H9 (cell line): ENCODE measurements around the gene CDK14. TPM values are rescaled to one million over a fixed set of nuclear protein-coding genes. Genes with fewer than 3 reads are reported as not detected.

Experiments
- DNase-seq: peaks from one replicate; pipeline ENCODE4 v3.0.0-alpha.2; 2017
- H2AFZ ChIP-seq: one replicate; pipeline ENCODE4 v1.6.1; 2013; ENCODE audit warnings: mild to moderate bottlenecking, low read length, control low read depth, moderate library complexity
- H2AK5ac ChIP-seq: 2 replicates; pipeline ENCODE4 v1.6.1; 2013; ENCODE audit warnings: low read length, control low read depth, mixed read lengths; ENCODE audit not compliant: insufficient read length
- H2BK120ac ChIP-seq: one replicate; pipeline ENCODE4 v1.6.1; 2013; ENCODE audit warnings: low read depth, mild to moderate bottlenecking, low read length, control low read depth, inconsistent platforms; ENCODE audit not compliant: poor library complexity, severe bottlenecking
- H2BK12ac ChIP-seq: 2 replicates; pipeline ENCODE4 v1.6.1; 2013; ENCODE audit warnings: low read length, control low read depth, mixed read lengths, low read depth; ENCODE audit not compliant: insufficient read length
- H2BK15ac ChIP-seq: 2 replicates; pipeline ENCODE4 v1.6.1; 2013; ENCODE audit warnings: low read depth, low read length, control low read depth
- H2BK20ac ChIP-seq: one replicate; pipeline ENCODE4 v1.6.1; 2013; ENCODE audit warnings: low read depth, mild to moderate bottlenecking, low read length, control low read depth, inconsistent platforms; ENCODE audit not compliant: poor library complexity, severe bottlenecking
- H2BK5ac ChIP-seq: 2 replicates; pipeline ENCODE4 v1.6.1; 2013; ENCODE audit warnings: low read length, control low read depth, mixed read lengths; ENCODE audit not compliant: insufficient read length
- H3K14ac ChIP-seq: 2 replicates; pipeline ENCODE4 v1.6.1; 2013; ENCODE audit warnings: low read length, control low read depth; ENCODE audit not compliant: insufficient read depth
- H3K18ac ChIP-seq: 2 replicates; pipeline ENCODE4 v1.6.1; 2013; ENCODE audit warnings: low read depth, mild to moderate bottlenecking, mixed read lengths, low read length, control low read depth; ENCODE audit not compliant: insufficient read length
- H3K23ac ChIP-seq: 2 replicates; pipeline ENCODE4 v1.6.1; 2013; ENCODE audit warnings: low read length, control low read depth, mixed read lengths, low read depth; ENCODE audit not compliant: insufficient read length
- H3K23me2 ChIP-seq: 2 replicates; pipeline ENCODE4 v1.6.1; 2013; ENCODE audit warnings: low read depth, mild to moderate bottlenecking, mixed read lengths, low read length, control low read depth; ENCODE audit not compliant: insufficient read length, poor library complexity, severe bottlenecking
- H3K27ac ChIP-seq: 2 replicates; pipeline ENCODE4 v1.5.1; 2013; ENCODE audit warnings: low read length, control low read depth, mixed read lengths, low read depth; ENCODE audit not compliant: insufficient read length
- H3K27me3 ChIP-seq: 2 replicates; pipeline ENCODE4 v1.6.1; 2013; ENCODE audit warnings: low read length, control low read depth, inconsistent platforms; ENCODE audit not compliant: insufficient read depth
- H3K4ac ChIP-seq: 2 replicates; pipeline ENCODE4 v1.6.1; 2013; ENCODE audit warnings: low read depth, mild to moderate bottlenecking, control low read depth, inconsistent platforms, low read length, moderate library complexity
- H3K4me1 ChIP-seq: 2 replicates; pipeline ENCODE4 v1.6.1; 2013; ENCODE audit warnings: low read length, control low read depth, inconsistent platforms; ENCODE audit not compliant: insufficient read depth
- H3K4me2 ChIP-seq: 2 replicates; pipeline ENCODE4 v1.6.1; 2013; ENCODE audit warnings: low read length, control low read depth, mixed read lengths; ENCODE audit not compliant: insufficient read length, insufficient read depth
- H3K56ac ChIP-seq: 2 replicates; pipeline ENCODE4 v1.6.1; 2013; ENCODE audit warnings: low read depth, mild to moderate bottlenecking, mixed read lengths, low read length, control low read depth; ENCODE audit not compliant: insufficient read length
- H3K79me1 ChIP-seq: 2 replicates; pipeline ENCODE4 v1.6.1; 2013; ENCODE audit warnings: low read depth, mild to moderate bottlenecking, moderate library complexity, low read length, control low read depth, inconsistent platforms; ENCODE audit not compliant: insufficient read depth, poor library complexity, severe bottlenecking
- H3K79me2 ChIP-seq: 2 replicates; pipeline ENCODE4 v1.6.1; 2013; ENCODE audit warnings: low read length, control low read depth, inconsistent platforms; ENCODE audit not compliant: insufficient read depth
- H3K9ac ChIP-seq: 2 replicates; pipeline ENCODE4 v1.6.1; 2013; ENCODE audit warnings: low read length, control low read depth, mixed read lengths; ENCODE audit not compliant: insufficient read length; ENCODE audit errors: extremely low read depth
- H3K9me3 ChIP-seq: one replicate; pipeline ENCODE4 v1.6.1; 2013; ENCODE audit warnings: low read depth, low read length, inconsistent platforms; ENCODE audit not compliant: control insufficient read depth
- H3T11ph ChIP-seq: one replicate; pipeline ENCODE4 v1.6.1; 2013; ENCODE audit warnings: mild to moderate bottlenecking, low read length, control low read depth, inconsistent platforms
- H4K20me1 ChIP-seq: one replicate; pipeline ENCODE4 v1.6.1; 2013; ENCODE audit not compliant: control insufficient read depth, insufficient read length, insufficient read depth
- H4K5ac ChIP-seq: 2 replicates; pipeline ENCODE4 v1.6.1; 2013; ENCODE audit warnings: low read depth, mild to moderate bottlenecking, mixed read lengths, low read length, control low read depth; ENCODE audit not compliant: insufficient read length
- H4K8ac ChIP-seq: replicated peaks from 2 replicates; pipeline ENCODE4 v1.6.1; 2013; ENCODE audit warnings: low read length, control low read depth, mixed read lengths, low read depth; ENCODE audit not compliant: insufficient read length
- H4K91ac ChIP-seq: 2 replicates; pipeline ENCODE4 v1.6.1; 2013; ENCODE audit warnings: low read depth, mild to moderate bottlenecking, moderate library complexity, mixed read lengths, low read length, control low read depth; ENCODE audit not compliant: insufficient read length
- H3K27ac Mint-ChIP-seq, 3 experiments: 2 replicates in 2 of 3; 3 replicates in 1 of 3; pipeline ENCODE4 v1.8.0; 2020 to 2021; ENCODE audit warnings: mixed read lengths in 3 of 3, mild to moderate bottlenecking in 1 of 3, moderate library complexity in 1 of 3
- H3K27me3 Mint-ChIP-seq: 2 replicates; pipeline ENCODE4 v1.8.0; 2021; ENCODE audit warnings: low read depth, mild to moderate bottlenecking, moderate library complexity, mixed read lengths
- H3K36me3 Mint-ChIP-seq, 3 experiments: 2 replicates in 2 of 3; 3 replicates in 1 of 3; pipeline ENCODE4 v1.8.0; 2020 to 2021; ENCODE audit warnings: low read depth in 3 of 3, mixed read lengths in 3 of 3; ENCODE audit not compliant: insufficient read depth in 1 of 3
- H3K4me1 Mint-ChIP-seq, 2 experiments: 2 replicates each; pipeline ENCODE4 v1.8.0; 2020; ENCODE audit warnings: mixed read lengths in 2 of 2
- H3K4me3 Mint-ChIP-seq, 2 experiments: 2 replicates in 1 of 2; 3 replicates in 1 of 2; pipeline ENCODE4 v1.8.0; 2020 to 2021; ENCODE audit warnings: mild to moderate bottlenecking in 2 of 2, mixed read lengths in 2 of 2, moderate library complexity in 1 of 2
- H3K9me3 Mint-ChIP-seq, 2 experiments: 2 replicates in 1 of 2; 3 replicates in 1 of 2; pipeline ENCODE4 v1.8.0; 2020; ENCODE audit warnings: mild to moderate bottlenecking in 2 of 2, mixed read lengths in 2 of 2, moderate library complexity in 1 of 2
- CTCF ChIP-seq: fragments of 200-600 bp; sonication (generic); conservative IDR thresholded peaks from 3 replicates; pipeline ENCODE4 v1.8.0; 2021; ENCODE audit warnings: antibody characterized with exemption, mild to moderate bottlenecking
- WGBS: extraction: QIAGEN DNeasy Blood & Tissue Kit; methylation state at CpG from one replicate; pipeline ENCODE4 v1.1.7; 2013; ENCODE audit warnings: missing lambda C conversion rate, low lambda C conversion rate, mixed read lengths; ENCODE audit not compliant: insufficient read length; ENCODE audit errors: extremely low coverage; 5-methylcytosine and 5-hydroxymethylcytosine counted together
- total RNA-seq: library from RNA; stranded (reverse); gene quantifications from 2 replicates; pipeline ENCODE4 v1.2.1, GENCODE V29; 2021

CDK14 gene
- total RNA-seq, 1 experiment from 2014 or later, result 23.9 TPM

GRCh38 chr7:91137788-91138368 is 541.8 kb downstream of the CDK14 start:
- DNase-seq, result no peak
- TF ChIP-seq CTCF, result no peak
- H3K79me2 ChIP-seq, result no peaks in the 10 kb centered on the region
- H3K4me2 ChIP-seq, result no peak overlapping the region
- no peaks in the 10 kb centered on the region for H4K20me1 ChIP-seq
- no peak overlapping the region for H2BK5ac ChIP-seq
- H3K9me3 ChIP-seq, result no peaks in the 10 kb centered on the region
- Mint-ChIP-seq H3K27ac (no peak overlapping the region), H3K9me3 (no peaks in the 10 kb centered on the region), H3K27me3 (no peaks in the 10 kb centered on the region), H3K36me3 (no peaks in the 10 kb centered on the region), H3K4me3 (no peak overlapping the region), H3K4me1 (peaks cover 34 to 39% of the 10 kb centered on the region in 2 experiments)
- no peak overlapping the region for H4K8ac ChIP-seq
- H4K5ac ChIP-seq, result no peak overlapping the region
- no peak overlapping the region for H2BK20ac ChIP-seq
- WGBS, result no CpG with 5 or more reads among the region's 1 CpG
- no peak overlapping the region for H3K23ac ChIP-seq
- no peaks in the 10 kb centered on the region for H3K23me2 ChIP-seq
- H3K79me1 ChIP-seq, result no peaks in the 10 kb centered on the region
- no peak overlapping the region for H3K56ac ChIP-seq
- no peak overlapping the region for H3T11ph ChIP-seq
- no peaks in the 10 kb centered on the region for H3K27me3 ChIP-seq
- H4K91ac ChIP-seq, result no peak overlapping the region
- no peak overlapping the region for H2BK120ac ChIP-seq
- no peak overlapping the region for H2AFZ ChIP-seq
- no peak overlapping the region for H3K9ac ChIP-seq
- no peak overlapping the region for H2BK15ac ChIP-seq
- no peak overlapping the region for H2BK12ac ChIP-seq
- H3K4ac ChIP-seq, result no peak overlapping the region
- no peak overlapping the region for H3K27ac ChIP-seq
- no peak overlapping the region for H2AK5ac ChIP-seq
- H3K18ac ChIP-seq, result no peak overlapping the region
- no peak overlapping the region for H3K14ac ChIP-seq
- H3K4me1 ChIP-seq, result peaks cover 7% of the 10 kb centered on the region
